CD14-positive monocyte (primary cell): ENCODE measurements around the gene SELENOO. TPM values are rescaled to one million over a fixed set of nuclear protein-coding genes. Genes with fewer than 3 reads are reported as not detected.
A peak's percentile ranks its signal among the peaks of the same experiment; 100 is the strongest.

ENCODE experiments used
- DNase-seq, 3 donors: peaks; one replicate each; pipeline ENCODE4 v3.0.0-alpha.2; 2011 to 2022
- H2AFZ ChIP-seq: 2 replicates; pipeline ENCODE4 v1.6.0; 2012; ENCODE audit warnings: mild to moderate bottlenecking, low read depth, low read length, inconsistent platforms; ENCODE audit not compliant: insufficient read depth, poor library complexity, severe bottlenecking
- H3K27ac ChIP-seq, 2 donors: 1 replicate in 1 of 2; 2 replicates in 1 of 2; pipeline ENCODE4 v1.5.1; 2012 to 2013; ENCODE audit warnings: low read length in 2 of 2, control low read depth in 1 of 2, inconsistent platforms in 1 of 2, low read depth in 1 of 2, mild to moderate bottlenecking in 1 of 2
- H3K27me3 ChIP-seq, 2 donors: one replicate each; pipeline versions ENCODE4 v1.6.0 to v1.6.1; 2011 to 2013; ENCODE audit warnings: low read length in 2 of 2; ENCODE audit not compliant: control insufficient read depth in 2 of 2, insufficient read depth in 2 of 2
- H3K36me3 ChIP-seq, 2 donors: replicated peaks in 1 of 2; 1 replicate in 1 of 2; 2 replicates in 1 of 2; pipeline versions ENCODE4 v1.5.1 to v1.6.1; 2012 to 2013; ENCODE audit warnings: low read length in 2 of 2, control low read depth in 1 of 2, inconsistent platforms in 1 of 2, mild to moderate bottlenecking in 1 of 2; ENCODE audit not compliant: insufficient read depth in 2 of 2, control insufficient read depth in 1 of 2
- H3K4me1 ChIP-seq, 2 donors: 1 replicate in 1 of 2; 2 replicates in 1 of 2; pipeline versions ENCODE4 v1.5.1 to v1.6.1; 2012 to 2013; ENCODE audit warnings: low read length in 2 of 2, control low read depth in 1 of 2, inconsistent platforms in 1 of 2, mild to moderate bottlenecking in 1 of 2, moderate library complexity in 1 of 2; ENCODE audit not compliant: insufficient read depth in 2 of 2, control insufficient read depth in 1 of 2
- H3K4me2 ChIP-seq: replicated peaks from 2 replicates; pipeline ENCODE3; 2012; ENCODE audit warnings: low read length, moderate library complexity, mild to moderate bottlenecking; ENCODE audit not compliant: poor library complexity, severe bottlenecking; ENCODE audit errors: extremely low read depth
- H3K4me3 ChIP-seq, 3 experiments: fragments of 200-600 bp in 1 of 3; sonication (generic) in 1 of 3; replicated peaks in 1 of 3; 1 replicate in 2 of 3; 2 replicates in 1 of 3; pipeline ENCODE4 v1.5.1; 2011 to 2013; ENCODE audit warnings: low read length in 3 of 3, mild to moderate bottlenecking in 3 of 3, control low read depth in 2 of 3, low read depth in 2 of 3, inconsistent platforms in 1 of 3, moderate library complexity in 1 of 3
- H3K79me2 ChIP-seq: 2 replicates; pipeline ENCODE4 v1.6.0; 2012; ENCODE audit warnings: mild to moderate bottlenecking, control low read depth, inconsistent platforms, low read length, moderate library complexity; ENCODE audit not compliant: insufficient read depth
- H3K9ac ChIP-seq: 2 replicates; pipeline ENCODE4 v1.6.0; 2017; ENCODE audit warnings: low read length, mild to moderate bottlenecking; ENCODE audit not compliant: insufficient read depth, poor library complexity, severe bottlenecking
- H3K9me3 ChIP-seq, 2 donors: replicated peaks in 1 of 2; 1 replicate in 1 of 2; 2 replicates in 1 of 2; pipeline versions ENCODE4 v1.5.1 to v1.6.1; 2012 to 2013; ENCODE audit warnings: low read length in 2 of 2, control low read depth in 1 of 2; ENCODE audit not compliant: control insufficient read depth in 1 of 2, insufficient read depth in 1 of 2
- H4K20me1 ChIP-seq: 2 replicates; pipeline ENCODE4 v1.6.0; 2012; ENCODE audit warnings: mild to moderate bottlenecking, low read length, control low read depth, moderate library complexity; ENCODE audit not compliant: insufficient read depth
- H3K27ac Mint-ChIP-seq, 7 donors: one replicate each; pipeline ENCODE4 v1.8.0; 2020; ENCODE audit warnings: mild to moderate bottlenecking in 7 of 7, mixed read lengths in 7 of 7, moderate library complexity in 6 of 7, inconsistent platforms in 2 of 7
- H3K27me3 Mint-ChIP-seq, 3 donors: one replicate each; pipeline ENCODE4 v1.8.0; 2021 to 2022; ENCODE audit warnings: low read depth in 3 of 3, mild to moderate bottlenecking in 3 of 3, mixed read lengths in 3 of 3, moderate library complexity in 3 of 3, inconsistent platforms in 1 of 3
- H3K36me3 Mint-ChIP-seq, 2 donors: one replicate each; pipeline ENCODE4 v1.8.0; 2020; ENCODE audit warnings: mixed read lengths in 2 of 2, inconsistent platforms in 1 of 2, mild to moderate bottlenecking in 1 of 2
- H3K4me1 Mint-ChIP-seq: one replicate; pipeline ENCODE4 v1.8.0; 2020; ENCODE audit warnings: mild to moderate bottlenecking, mixed read lengths
- H3K4me3 Mint-ChIP-seq, 2 donors: one replicate each; pipeline ENCODE4 v1.8.0; 2020; ENCODE audit warnings: mild to moderate bottlenecking in 2 of 2, mixed read lengths in 2 of 2, moderate library complexity in 1 of 2
- H3K9me3 Mint-ChIP-seq, 7 donors: one replicate each; pipeline ENCODE4 v1.8.0; 2020 to 2022; ENCODE audit warnings: mixed read lengths in 7 of 7, mild to moderate bottlenecking in 6 of 7, moderate library complexity in 6 of 7, inconsistent platforms in 2 of 7
- CTCF ChIP-seq: fragments of 200-600 bp; IDR thresholded peaks from one replicate; pipeline ENCODE4 v1.8.0; 2022; ENCODE audit warnings: antibody characterized with exemption, mild to moderate bottlenecking
- WGBS: methylation state at CpG from one replicate; pipeline ENCODE4 v1.1.5; 2013; ENCODE audit warnings: missing lambda C conversion rate; ENCODE audit not compliant: insufficient coverage; 5-methylcytosine and 5-hydroxymethylcytosine counted together
- intact Hi-C, 2 donors: fragments of 100-400 bp; cut with micrococcal nuclease; formaldehyde crosslinking; loops; one replicate each; pipeline versions ENCODE4 v1.15.0 to v1.15.1; 2023
- polyA plus RNA-seq, 3 donors: library from polyadenylated mRNA; depleted of rRNA in 1 of 3; unstranded in 2 of 3; stranded (reverse) in 1 of 3; fragments of 300-500 nt in 2 of 3; fragments of >200 nt in 1 of 3; fragmentation: Illumina TruSeq in 2 of 3; gene quantifications; 1 replicate in 2 of 3; 2 replicates in 1 of 3; pipeline ENCODE4 v1.2.3, GENCODE V29; 2012 to 2021

The SELENOO gene
- polyA plus RNA-seq, 3 donors, result 2.7 to 76.9 (median 8.7) TPM

GRCh38 chr22:50190941-50191741 lies 9.7 kb upstream of the SELENOO start:
- Histone ChIP-seq H3K27ac (peak overlapping the region; percentile 99 to 100), H3K79me2 (peaks cover 79% of the 10 kb centered on the region), H2AFZ (no peak overlapping the region), H3K4me2 (peak overlapping the region; percentile 70), H3K9me3 (no peaks in the 10 kb centered on the region), H3K36me3 (peaks cover 31 to 32% of the 10 kb centered on the region in 2 donors), H4K20me1 (no peaks in the 10 kb centered on the region), H3K4me1 (peaks cover 64 to 75% of the 10 kb centered on the region in 2 donors), H3K9ac (peak overlapping the region; percentile 95), H3K4me3 (peak overlapping the region; percentile 21 to 71 (median 57)), H3K27me3 (no peaks in the 10 kb centered on the region)
- Mint-ChIP-seq H3K36me3 (peaks cover 36 to 49% of the 10 kb centered on the region in 2 donors), H3K9me3 (no peaks in the 10 kb centered on the region), H3K4me3 (peak overlapping the region; percentile 83 to 89), H3K4me1 (peaks cover 54% of the 10 kb centered on the region), H3K27me3 (peaks cover 0 to 2% (median 1%) of the 10 kb centered on the region in 3 donors), H3K27ac (peak overlapping the region; percentile 98 to 100 (median 100))
- intact Hi-C loops, result loop anchor here in 1 of 2 donors (1.0 to 2.0 kb wide), 2 partner anchors 9 to 254 kb away; no protein-coding TSS in a partner anchor
- no peak for TF ChIP-seq CTCF
- WGBS, result 0% methylated on average over 16 of the region's 18 CpGs
- peak; percentile 90 to 95 (median 93) for DNase-seq

- Mint-ChIP-seq H3K27me3 (peaks cover 0 to 1% (median 0%) of the 10 kb centered on the region in 3 donors), H3K4me1 (peaks cover 45% of the 10 kb centered on the region), H3K4me3 (peak overlapping the region; percentile 83 to 89), H3K27ac (peak overlapping the region; percentile 98 to 100 (median 100)), H3K36me3 (peaks cover 40 to 64% of the 10 kb centered on the region in 2 donors), H3K9me3 (no peaks in the 10 kb centered on the region)
- peaks cover 43 to 47% of the 10 kb centered on the region in 2 donors for H3K36me3 ChIP-seq
- H3K4me3 ChIP-seq, result peak overlapping the region in 2 of 3 experiments; percentile 57 to 71
- peaks cover 52 to 60% of the 10 kb centered on the region in 2 donors for H3K4me1 ChIP-seq
- H4K20me1 ChIP-seq, result peaks cover 6% of the 10 kb centered on the region
- no peak overlapping the region for H2AFZ ChIP-seq
- H3K4me2 ChIP-seq, result peak overlapping the region; percentile 70
- H3K27me3 ChIP-seq, result no peaks in the 10 kb centered on the region
- 44% methylated on average over 22 of the region's 25 CpGs for WGBS
- H3K9me3 ChIP-seq, result no peaks in the 10 kb centered on the region
- H3K79me2 ChIP-seq, result peaks cover 64% of the 10 kb centered on the region
- H3K27ac ChIP-seq, result peak overlapping the region; percentile 99 to 100
- peak overlapping the region; percentile 95 for H3K9ac ChIP-seq
- peak; percentile 55 to 67 (median 65) for DNase-seq
- no peak for TF ChIP-seq CTCF
- intact Hi-C loops, result no loop called here
Observed at GRCh38 chr22:50192436-50193204, 8.2 kb upstream of the SELENOO start.
